SK-N-SH treated with all-trans-retinoic acid at 6 μM for 48 hours (cell line): ENCODE results near the gene WFDC6.

ENCODE experiments used
- ATAC-seq: fragments of 200-7000 bp; cut with Tn5 transposase; 3 replicates; pipeline ENCODE4 v1.9.1; 2020; ENCODE audit warnings: mild to moderate bottlenecking, moderate library complexity
- ARNTL ChIP-seq: fragments of 450-650 bp; formaldehyde crosslinking; IDR thresholded peaks from 2 replicates; pipeline ENCODE4 v1.5.0; 2020; ENCODE audit warnings: low read depth, mild to moderate bottlenecking, moderate library complexity, borderline replicate concordance
- BACH2 ChIP-seq: fragments of 250-450 bp; sonication (Bioruptor Pico); IDR thresholded peaks from 2 replicates; pipeline ENCODE4 v1.9.0; 2021; ENCODE audit warnings: mild to moderate bottlenecking, borderline replicate concordance
- CREB5 ChIP-seq: fragments of 250-450 bp; sonication (Bioruptor Pico); IDR thresholded peaks from 2 replicates; pipeline ENCODE4 v1.5.1; 2020; ENCODE audit warnings: low read depth, mild to moderate bottlenecking, moderate library complexity
- CSDC2 ChIP-seq: fragments of 250-450 bp; sonication (Bioruptor Pico); IDR thresholded peaks from 2 replicates; pipeline ENCODE4 v1.5.0; 2020; ENCODE audit warnings: mild to moderate bottlenecking, moderate library complexity
- CSRNP3 ChIP-seq: fragments of 250-450 bp; sonication (Bioruptor Pico); IDR thresholded peaks from 2 replicates; pipeline ENCODE4 v1.5.1; 2021; ENCODE audit warnings: mild to moderate bottlenecking, moderate library complexity
- ESRRG ChIP-seq: fragments of 250-450 bp; sonication (Bioruptor Pico); IDR thresholded peaks from 2 replicates; pipeline ENCODE4 v1.6.1; 2021; ENCODE audit warnings: mild to moderate bottlenecking
- GLIS3 ChIP-seq: fragments of 250-450 bp; sonication (Bioruptor Pico); IDR thresholded peaks from 2 replicates; pipeline ENCODE4 v1.5.0; 2020; ENCODE audit warnings: mild to moderate bottlenecking, moderate library complexity
- ISL1 ChIP-seq: fragments of 250-450 bp; sonication (Bioruptor Pico); IDR thresholded peaks from 2 replicates; pipeline ENCODE4 v2.1.2; 2022; ENCODE audit warnings: mild to moderate bottlenecking, moderate library complexity
- OSR1 ChIP-seq: fragments of 250-450 bp; sonication (Bioruptor Pico); IDR thresholded peaks from 2 replicates; pipeline ENCODE4 v1.8.0; 2022; ENCODE audit warnings: moderate library complexity, mild to moderate bottlenecking, inconsistent platforms
- PATZ1 ChIP-seq: fragments of 250-450 bp; sonication (Bioruptor Pico); IDR thresholded peaks from 2 replicates; pipeline ENCODE4 v1.8.0; 2020; ENCODE audit warnings: mild to moderate bottlenecking, moderate library complexity, borderline replicate concordance
- POU6F1 ChIP-seq: fragments of 250-450 bp; sonication (Bioruptor Pico); IDR thresholded peaks from 2 replicates; pipeline ENCODE4 v1.8.0; 2021; ENCODE audit warnings: low read depth, mild to moderate bottlenecking, moderate library complexity, borderline replicate concordance
- PPARA ChIP-seq: fragments of 250-450 bp; sonication (Bioruptor Pico); IDR thresholded peaks from 2 replicates; pipeline ENCODE4 v1.5.0; 2020; ENCODE audit warnings: mild to moderate bottlenecking, borderline replicate concordance
- RARB ChIP-seq: fragments of 250-450 bp; sonication (Bioruptor Pico); IDR thresholded peaks from 2 replicates; pipeline ENCODE4 v1.8.0; 2021; ENCODE audit warnings: mild to moderate bottlenecking, moderate library complexity
- SNAI2 ChIP-seq: fragments of 250-450 bp; sonication (Bioruptor Pico); IDR thresholded peaks from 2 replicates; pipeline ENCODE4 v1.5.0; 2020; ENCODE audit warnings: mild to moderate bottlenecking, moderate library complexity
- TCF4 ChIP-seq: fragments of 250-450 bp; sonication (Bioruptor Pico); IDR thresholded peaks from 2 replicates; pipeline ENCODE4 v1.8.0; 2021; ENCODE audit warnings: mild to moderate bottlenecking, moderate library complexity, borderline replicate concordance
- TOX ChIP-seq: fragments of 250-450 bp; sonication (Bioruptor Pico); IDR thresholded peaks from 2 replicates; pipeline ENCODE4 v1.8.0; 2021; ENCODE audit warnings: mild to moderate bottlenecking, moderate library complexity, borderline replicate concordance
- TSHZ2 ChIP-seq: fragments of 250-450 bp; sonication (Bioruptor Pico); IDR thresholded peaks from 2 replicates; pipeline ENCODE4 v1.5.0; 2020; ENCODE audit warnings: mild to moderate bottlenecking, moderate library complexity
- ZC3H10 ChIP-seq: fragments of 250-450 bp; sonication (Bioruptor Pico); IDR thresholded peaks from 2 replicates; pipeline ENCODE4 v1.5.1; 2021; ENCODE audit warnings: mild to moderate bottlenecking, moderate library complexity
- ZFP3 ChIP-seq: fragments of 250-450 bp; sonication (Bioruptor Pico); IDR thresholded peaks from 2 replicates; pipeline ENCODE4 v1.5.0; 2020; ENCODE audit warnings: mild to moderate bottlenecking, moderate library complexity
- ZFP30 ChIP-seq: fragments of 450-650 bp; formaldehyde crosslinking; IDR thresholded peaks from 2 replicates; pipeline ENCODE4 v1.5.0; 2022; ENCODE audit warnings: mild to moderate bottlenecking, moderate library complexity
- ZNF565 ChIP-seq: fragments of 450-650 bp; formaldehyde crosslinking; conservative IDR thresholded peaks from 2 replicates; pipeline ENCODE4 v1.5.0; 2020; ENCODE audit warnings: low read depth, mild to moderate bottlenecking, moderate library complexity
- ZNF70 ChIP-seq: fragments of 450-650 bp; formaldehyde crosslinking; IDR thresholded peaks from 2 replicates; pipeline ENCODE4 v1.5.0; 2020; ENCODE audit warnings: mild to moderate bottlenecking, moderate library complexity
- ZNF8 ChIP-seq: fragments of 450-650 bp; formaldehyde crosslinking; IDR thresholded peaks from 2 replicates; pipeline ENCODE4 v1.5.0; 2020; ENCODE audit warnings: mild to moderate bottlenecking, moderate library complexity

WFDC6 gene

GRCh38 chr20:45579184-45579583 lies 39.9 kb upstream of the WFDC6 start, which contains the start of gene WFDC8:
WFDC8 (minus strand) TSS chr20:45579284; CDS start chr20:45579247, 37 bp downstream.
- TF ChIP-seq POU6F1 (CRISPR knock-in tag): no peak
- TF ChIP-seq GLIS3 (CRISPR knock-in tag): no peak
- no peak for TF ChIP-seq ISL1 (CRISPR knock-in tag)
- no peak for TF ChIP-seq ARNTL (CRISPR knock-in tag)
- no peak for TF ChIP-seq RARB
- no peak for TF ChIP-seq ZNF565
- no peak for TF ChIP-seq CREB5 (CRISPR knock-in tag)
- no peak for TF ChIP-seq ESRRG (CRISPR knock-in tag)
- TF ChIP-seq TOX (CRISPR knock-in tag): no peak
- TF ChIP-seq TSHZ2 (CRISPR knock-in tag): no peak
- no peak for TF ChIP-seq ZNF8
- no peak for TF ChIP-seq BACH2 (CRISPR knock-in tag)
- TF ChIP-seq PPARA (CRISPR knock-in tag): no peak
- TF ChIP-seq CSDC2: no peak
- TF ChIP-seq PATZ1 (CRISPR knock-in tag): no peak
- TF ChIP-seq OSR1 (CRISPR knock-in tag): no peak
- TF ChIP-seq ZNF70 (CRISPR knock-in tag): no peak
- ATAC-seq: no peak

- TF ChIP-seq ESRRG (CRISPR knock-in tag) (no peak), OSR1 (CRISPR knock-in tag) (no peak), CSRNP3 (CRISPR knock-in tag) (no peak), ZC3H10 (no peak), RARB (no peak), BACH2 (CRISPR knock-in tag) (no peak), ZFP30 (CRISPR knock-in tag) (no peak), SNAI2 (CRISPR knock-in tag) (no peak), ZNF8 (no peak), ZNF565 (no peak), ZFP3 (no peak)
- ATAC-seq: no peak
Observed at GRCh38 chr20:45578231-45578630, 38.9 kb upstream of the WFDC6 start.

- ATAC-seq: no peak
- TF ChIP-seq BACH2 (CRISPR knock-in tag): no peak
- TF ChIP-seq RARB: no peak
- no peak for TF ChIP-seq CSRNP3 (CRISPR knock-in tag)
- TF ChIP-seq ZFP3: no peak
- no peak for TF ChIP-seq PPARA (CRISPR knock-in tag)
- TF ChIP-seq SNAI2 (CRISPR knock-in tag): no peak
- no peak for TF ChIP-seq ZC3H10
- no peak for TF ChIP-seq TSHZ2 (CRISPR knock-in tag)
- no peak for TF ChIP-seq TOX (CRISPR knock-in tag)
- TF ChIP-seq ESRRG (CRISPR knock-in tag): no peak
- no peak for TF ChIP-seq CSDC2
- no peak for TF ChIP-seq TCF4 (CRISPR knock-in tag)
- no peak for TF ChIP-seq ISL1 (CRISPR knock-in tag)
- no peak for TF ChIP-seq ZNF565
- TF ChIP-seq OSR1 (CRISPR knock-in tag): no peak
Observed at GRCh38 chr20:45576995-45577394, 37.7 kb upstream of the WFDC6 start.
